Right lobe of liver (tissue), 4 donors: ENCODE data around the gene MYH9.

Source experiments
- CTCF ChIP-seq, 4 donors: fragments of 200-600 bp in 3 of 4; fragments of 450-650 bp in 1 of 4; IDR thresholded peaks; one replicate each; pipeline versions ENCODE4 v1.5.1 to v1.8.0; 2016 to 2022; ENCODE audit warnings: antibody characterized with exemption in 4 of 4, mild to moderate bottlenecking in 2 of 4
- POLR2A ChIP-seq: fragments of 450-650 bp; IDR thresholded peaks from one replicate; pipeline ENCODE4 v1.6.1; 2017; ENCODE audit warnings: antibody characterized with exemption, mild to moderate bottlenecking
- donor health status: DM: no; HTN: no; CAD: no.
- donor health status: DM: no; HTN: no; CAD: no.
- donor health status: DM: no; HTN: yes; CAD: no.

- no peak for TF ChIP-seq CTCF (IDR thresholded peaks at IDR 0.05)
- no peak for TF ChIP-seq POLR2A
These were observed 143.8 kb downstream of the MYH9 start for GRCh38 chr22:36243986-36244385.
